Neuronal stem cell (in vitro differentiated cells): ENCODE results near the gene MTMR3.

Experiments used
- DNase-seq: peaks from one replicate; pipeline ENCODE4 v3.0.0-alpha.2; 2013; ENCODE audit warnings: low spot score
- H2AFZ ChIP-seq: one replicate; pipeline ENCODE4 v1.6.1; 2013; ENCODE audit warnings: mild to moderate bottlenecking, low read length, inconsistent platforms
- H2AK5ac ChIP-seq: 2 replicates; pipeline ENCODE4 v1.6.1; 2013; ENCODE audit warnings: low read depth, mild to moderate bottlenecking, inconsistent platforms, low read length, moderate library complexity, mixed read lengths
- H2BK120ac ChIP-seq: 2 replicates; pipeline ENCODE4 v1.6.1; 2013; ENCODE audit warnings: low read depth, mild to moderate bottlenecking, inconsistent platforms, low read length, moderate library complexity, mixed read lengths
- H2BK12ac ChIP-seq: one replicate; pipeline ENCODE4 v1.6.1; 2013; ENCODE audit warnings: low read length, inconsistent platforms
- H2BK15ac ChIP-seq: 2 replicates; pipeline ENCODE4 v1.6.1; 2013; ENCODE audit warnings: mild to moderate bottlenecking, low read length, inconsistent platforms, mixed read lengths
- H2BK5ac ChIP-seq: one replicate; pipeline ENCODE4 v1.6.1; 2013; ENCODE audit warnings: inconsistent platforms, mild to moderate bottlenecking, low read length, moderate library complexity
- H3K14ac ChIP-seq: one replicate; pipeline ENCODE4 v1.6.1; 2013; ENCODE audit warnings: low read length, inconsistent platforms
- H3K18ac ChIP-seq: 2 replicates; pipeline ENCODE4 v1.6.1; 2013; ENCODE audit warnings: low read length, inconsistent platforms
- H3K23ac ChIP-seq: 2 replicates; pipeline ENCODE4 v1.6.1; 2013; ENCODE audit warnings: low read depth, mild to moderate bottlenecking, mixed read lengths, low read length, inconsistent platforms; ENCODE audit not compliant: poor library complexity
- H3K27ac ChIP-seq: replicated peaks from 3 replicates; pipeline ENCODE4 v1.5.1; 2013; ENCODE audit warnings: low read length, inconsistent platforms
- H3K27me3 ChIP-seq, 3 experiments: 2 replicates each; pipeline ENCODE4 v1.6.1; 2013; ENCODE audit warnings: low read length in 3 of 3, mild to moderate bottlenecking in 2 of 3, inconsistent platforms in 1 of 3, low read depth in 1 of 3, mixed read lengths in 1 of 3, moderate library complexity in 1 of 3; ENCODE audit not compliant: control insufficient read depth in 3 of 3, insufficient read depth in 3 of 3
- H3K36me3 ChIP-seq, 2 donors: replicated peaks in 1 of 2; 2 replicates each; pipeline ENCODE4 v1.6.1; 2013; ENCODE audit warnings: low read length in 2 of 2; ENCODE audit not compliant: control insufficient read depth in 2 of 2, insufficient read depth in 2 of 2
- H3K4ac ChIP-seq: 2 replicates; pipeline ENCODE4 v1.6.1; 2013; ENCODE audit warnings: inconsistent platforms, mild to moderate bottlenecking, low read length, moderate library complexity
- H3K4me1 ChIP-seq, 2 donors: 1 replicate in 1 of 2; 2 replicates in 1 of 2; pipeline ENCODE4 v1.6.1; 2013; ENCODE audit warnings: low read length in 2 of 2, low read depth in 1 of 2; ENCODE audit not compliant: control insufficient read depth in 2 of 2, insufficient read depth in 1 of 2
- H3K4me2 ChIP-seq: one replicate; pipeline ENCODE4 v1.6.1; 2013; ENCODE audit warnings: mild to moderate bottlenecking, low read length, inconsistent platforms; ENCODE audit not compliant: insufficient read depth, poor library complexity, severe bottlenecking
- H3K4me3 ChIP-seq, 2 donors: 2 replicates each; pipeline ENCODE4 v1.5.1; 2013; ENCODE audit warnings: low read length in 2 of 2, mild to moderate bottlenecking in 2 of 2, inconsistent platforms in 1 of 2, moderate library complexity in 1 of 2
- H3K79me1 ChIP-seq: one replicate; pipeline ENCODE4 v1.6.1; 2013; ENCODE audit warnings: low read depth, mild to moderate bottlenecking, inconsistent platforms, low read length, moderate library complexity
- H3K9ac ChIP-seq: one replicate; pipeline ENCODE4 v1.6.1; 2013; ENCODE audit warnings: mild to moderate bottlenecking, low read depth, low read length, inconsistent platforms; ENCODE audit not compliant: poor library complexity
- H3K9me3 ChIP-seq, 2 donors: replicated peaks in 1 of 2; 2 replicates each; pipeline versions ENCODE3 to v1.6.1; 2013; ENCODE audit warnings: low read length in 2 of 2, mild to moderate bottlenecking in 2 of 2, inconsistent platforms in 1 of 2, low read depth in 1 of 2, mixed read lengths in 1 of 2, moderate library complexity in 1 of 2; ENCODE audit not compliant: control insufficient read depth in 2 of 2, insufficient read depth in 1 of 2
- H4K8ac ChIP-seq: one replicate; pipeline ENCODE4 v1.6.1; 2013; ENCODE audit warnings: low read depth, mild to moderate bottlenecking, inconsistent platforms, low read length, moderate library complexity
- H4K91ac ChIP-seq: one replicate; pipeline ENCODE4 v1.6.1; 2013; ENCODE audit warnings: low read length, low read depth, mild to moderate bottlenecking, inconsistent platforms; ENCODE audit not compliant: poor library complexity
- WGBS, 2 donors: extraction: QIAGEN DNeasy Blood & Tissue Kit; methylation state at CpG; one replicate each; pipeline ENCODE4 v1.1.7; 2013; ENCODE audit warnings: missing lambda C conversion rate in 2 of 2, mixed read lengths in 1 of 2; ENCODE audit not compliant: insufficient read length in 2 of 2, insufficient replicate concordance in 1 of 2; ENCODE audit errors: extremely low coverage in 2 of 2; 5-methylcytosine and 5-hydroxymethylcytosine counted together

The MTMR3 gene

DNA sequence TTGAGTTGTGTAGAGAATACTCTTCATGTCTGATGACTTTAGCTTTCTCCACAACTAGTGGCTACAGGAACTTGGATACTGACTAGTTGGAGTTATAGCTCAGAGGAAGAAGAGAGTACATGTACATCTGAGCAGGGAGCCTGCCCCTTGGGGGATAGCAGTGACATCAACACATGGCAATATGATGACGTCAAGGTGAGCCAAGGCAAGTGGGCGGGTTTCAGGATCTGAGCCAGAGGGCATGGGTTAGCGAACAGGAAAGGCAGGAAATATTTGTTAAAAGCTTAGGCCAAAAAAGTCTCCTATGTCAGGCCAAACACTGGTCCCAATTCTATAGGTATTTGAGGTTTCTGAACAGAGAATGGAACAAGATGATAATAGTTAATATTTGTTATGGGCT, 155.2 kb downstream of the MTMR3 start:
- no peak overlapping the region for H2BK12ac ChIP-seq
- H2BK120ac ChIP-seq, result no peak overlapping the region
- H3K4me2 ChIP-seq, result no peak overlapping the region
- no peak overlapping the region for H2AK5ac ChIP-seq
- H3K14ac ChIP-seq, result no peak overlapping the region
- no peak for DNase-seq
- no peak overlapping the region for H2AFZ ChIP-seq
- no peak overlapping the region for H3K4me3 ChIP-seq
- H3K18ac ChIP-seq, result no peak overlapping the region
- H3K27me3 ChIP-seq, result no peaks in the 10 kb centered on the region
- H3K4ac ChIP-seq, result no peak overlapping the region
- H4K91ac ChIP-seq, result no peak overlapping the region
- H3K9me3 ChIP-seq, result no peaks in the 10 kb centered on the region
- no peak overlapping the region for H3K9ac ChIP-seq
- H3K27ac ChIP-seq, result no peak overlapping the region
- no peaks in the 10 kb centered on the region for H3K36me3 ChIP-seq
- H3K4me1 ChIP-seq, result peaks cover 1 to 3% of the 10 kb centered on the region in 2 donors
- no peak overlapping the region for H3K23ac ChIP-seq
- H2BK5ac ChIP-seq, result no peak overlapping the region
- no peaks in the 10 kb centered on the region for H3K79me1 ChIP-seq
- WGBS, 2 donors, result no CpG with 5 or more reads among the region's 3 CpGs
- H4K8ac ChIP-seq, result no peak overlapping the region
- no peak overlapping the region for H2BK15ac ChIP-seq

DNA sequence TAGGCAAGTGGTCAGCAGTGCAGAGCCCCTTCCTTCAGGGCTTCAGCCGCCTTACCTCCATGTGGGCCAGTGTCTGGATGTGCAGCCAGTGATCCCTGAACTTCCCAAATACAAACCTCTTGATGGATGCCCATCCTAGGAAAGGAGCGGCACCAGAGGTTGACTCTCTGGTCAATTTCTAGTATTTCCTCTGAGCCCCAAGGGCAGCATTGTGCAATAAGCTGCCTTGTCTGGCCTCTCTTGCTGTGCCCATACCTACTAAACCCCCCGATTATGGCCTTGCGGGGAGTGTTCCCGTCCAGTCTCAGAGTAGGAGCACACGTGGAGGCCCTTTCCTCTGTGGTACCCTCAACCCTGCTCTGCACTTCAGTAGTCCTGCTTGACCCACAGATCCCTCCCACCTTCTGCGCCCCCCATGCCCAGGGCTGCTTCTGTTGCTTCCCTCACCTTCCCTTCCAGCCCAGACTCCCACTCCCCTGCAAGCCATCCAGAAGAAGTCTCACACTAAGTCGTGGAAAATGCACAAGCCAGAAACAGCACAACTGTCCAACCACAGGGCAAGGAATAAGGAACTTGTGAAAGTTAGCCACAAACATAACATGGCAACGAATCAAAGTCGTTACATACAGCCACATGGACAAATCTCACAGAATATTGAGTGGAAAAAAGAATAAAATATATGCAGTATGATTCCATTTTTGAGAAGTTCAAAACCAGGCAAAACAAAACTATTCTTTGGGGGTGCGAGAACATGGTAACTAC, 157.7 kb downstream of the MTMR3 start:
- WGBS, 2 donors, result no CpG with 5 or more reads among the region's 11 CpGs
- H4K8ac ChIP-seq, result no peak overlapping the region
- H3K4me3 ChIP-seq, result no peak overlapping the region
- H2BK120ac ChIP-seq, result no peak overlapping the region
- no peaks in the 10 kb centered on the region for H3K9me3 ChIP-seq
- H3K27me3 ChIP-seq, result no peaks in the 10 kb centered on the region
- peaks cover 0 to 20% of the 10 kb centered on the region in 2 donors for H3K4me1 ChIP-seq
- H4K91ac ChIP-seq, result no peak overlapping the region
- peak overlapping the region; percentile 27 for H2AK5ac ChIP-seq
- no peak overlapping the region for H3K4me2 ChIP-seq
- H3K14ac ChIP-seq, result no peak overlapping the region
- no peak overlapping the region for H3K18ac ChIP-seq
- H3K23ac ChIP-seq, result no peak overlapping the region
- H3K27ac ChIP-seq, result no peak overlapping the region
- no peak overlapping the region for H2BK15ac ChIP-seq
- H3K36me3 ChIP-seq, result no peaks in the 10 kb centered on the region
- H3K9ac ChIP-seq, result no peak overlapping the region
- H3K79me1 ChIP-seq, result no peaks in the 10 kb centered on the region
- no peak overlapping the region for H2BK12ac ChIP-seq
- H2BK5ac ChIP-seq, result no peak overlapping the region
- no peak for DNase-seq
- no peak overlapping the region for H2AFZ ChIP-seq
- H3K4ac ChIP-seq, result no peak overlapping the region

DNA sequence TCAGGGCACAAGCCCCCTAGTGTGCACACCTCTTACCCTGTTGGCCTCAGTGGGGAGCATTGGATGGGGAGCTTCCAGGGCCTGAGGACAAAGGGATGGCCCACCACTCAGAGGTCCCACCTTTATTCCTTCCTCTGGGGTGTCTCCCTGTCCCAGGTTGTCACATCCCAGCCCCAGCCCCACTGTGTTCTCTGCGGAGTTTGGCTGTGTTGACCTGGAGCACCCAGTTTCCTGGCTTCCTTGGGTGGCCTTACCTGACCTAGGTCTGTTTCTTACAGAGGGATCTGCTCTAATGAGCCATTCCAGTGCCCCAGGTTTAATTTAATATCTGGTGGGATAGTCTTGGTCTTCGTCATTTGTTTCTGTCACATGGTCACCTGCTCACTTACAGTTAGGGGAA, 158.5 kb downstream of the MTMR3 start:
- peaks cover 1 to 2% of the 10 kb centered on the region in 2 donors for H3K9me3 ChIP-seq
- H3K36me3 ChIP-seq, result no peaks in the 10 kb centered on the region
- no peaks in the 10 kb centered on the region for H3K27me3 ChIP-seq
- H3K4me1 ChIP-seq, result peaks cover 0 to 20% of the 10 kb centered on the region in 2 donors
- no peak overlapping the region for H3K4me2 ChIP-seq
- no peak overlapping the region for H3K4me3 ChIP-seq
- no peak overlapping the region for H3K9ac ChIP-seq
- no peak overlapping the region for H2BK5ac ChIP-seq
- H2BK120ac ChIP-seq, result no peak overlapping the region
- no peak overlapping the region for H2AFZ ChIP-seq
- no peak overlapping the region for H3K4ac ChIP-seq
- H3K23ac ChIP-seq, result no peak overlapping the region
- H2BK15ac ChIP-seq, result no peak overlapping the region
- no peak overlapping the region for H4K91ac ChIP-seq
- no peak overlapping the region for H3K18ac ChIP-seq
- no peaks in the 10 kb centered on the region for H3K79me1 ChIP-seq
- no peak for DNase-seq
- H2AK5ac ChIP-seq, result no peak overlapping the region
- H3K14ac ChIP-seq, result no peak overlapping the region
- no CpG with 5 or more reads among the region's 2 CpGs for WGBS, 2 donors
- no peak overlapping the region for H3K27ac ChIP-seq
- H2BK12ac ChIP-seq, result no peak overlapping the region
- no peak overlapping the region for H4K8ac ChIP-seq

DNA sequence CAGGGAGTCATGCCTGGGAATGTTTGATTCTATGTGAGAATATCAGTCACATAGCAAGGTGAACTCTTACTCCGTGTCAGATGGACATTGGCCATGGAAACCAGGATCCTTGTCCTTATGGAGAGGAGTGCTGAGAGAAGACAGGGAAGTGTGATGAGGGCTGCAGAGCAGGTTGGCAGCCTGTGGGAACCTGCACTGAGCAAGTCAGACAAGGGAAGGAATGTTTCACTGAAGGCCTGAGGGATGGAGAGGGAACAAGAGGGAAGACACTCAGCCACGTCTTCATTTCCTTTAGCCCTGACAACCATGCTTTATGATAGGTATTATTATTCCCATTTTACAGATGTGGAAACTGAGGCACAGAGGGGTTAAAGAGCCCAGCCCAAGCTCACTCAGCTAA, 158.9 kb downstream of the MTMR3 start:
- Histone ChIP-seq H3K27ac (no peak overlapping the region), H2BK5ac (no peak overlapping the region), H2AK5ac (no peak overlapping the region), H3K9me3 (peaks cover 2 to 5% of the 10 kb centered on the region in 2 donors), H3K4me1 (peaks cover 0 to 20% of the 10 kb centered on the region in 2 donors), H3K14ac (no peak overlapping the region), H2BK12ac (no peak overlapping the region), H3K9ac (no peak overlapping the region), H3K23ac (no peak overlapping the region), H3K36me3 (no peaks in the 10 kb centered on the region), H2BK120ac (no peak overlapping the region), H3K4ac (no peak overlapping the region), H2BK15ac (no peak overlapping the region), H3K27me3 (no peaks in the 10 kb centered on the region), H3K18ac (no peak overlapping the region), H3K4me3 (no peak overlapping the region), H4K8ac (no peak overlapping the region), H3K79me1 (no peaks in the 10 kb centered on the region), H4K91ac (no peak overlapping the region), H2AFZ (no peak overlapping the region), H3K4me2 (no peak overlapping the region)
- WGBS, 2 donors, result no CpG with 5 or more reads among the region's 2 CpGs
- no peak for DNase-seq
